CD14-positive monocyte (primary cell): Measurements from ENCODE around the gene TAF4. TPM values are rescaled to one million over a fixed set of nuclear protein-coding genes. Genes with fewer than 3 reads are reported as not detected.

ENCODE experiments used
- DNase-seq, 3 donors: peaks; one replicate each; pipeline ENCODE4 v3.0.0-alpha.2; 2011 to 2022
- H2AFZ ChIP-seq: 2 replicates; pipeline ENCODE4 v1.6.0; 2012; ENCODE audit warnings: mild to moderate bottlenecking, low read depth, low read length, inconsistent platforms; ENCODE audit not compliant: insufficient read depth, poor library complexity, severe bottlenecking
- H3K27ac ChIP-seq, 2 donors: 1 replicate in 1 of 2; 2 replicates in 1 of 2; pipeline ENCODE4 v1.5.1; 2012 to 2013; ENCODE audit warnings: low read length in 2 of 2, control low read depth in 1 of 2, inconsistent platforms in 1 of 2, low read depth in 1 of 2, mild to moderate bottlenecking in 1 of 2
- H3K27me3 ChIP-seq, 2 donors: one replicate each; pipeline versions ENCODE4 v1.6.0 to v1.6.1; 2011 to 2013; ENCODE audit warnings: low read length in 2 of 2; ENCODE audit not compliant: control insufficient read depth in 2 of 2, insufficient read depth in 2 of 2
- H3K36me3 ChIP-seq, 2 donors: replicated peaks in 1 of 2; 1 replicate in 1 of 2; 2 replicates in 1 of 2; pipeline versions ENCODE4 v1.5.1 to v1.6.1; 2012 to 2013; ENCODE audit warnings: low read length in 2 of 2, control low read depth in 1 of 2, inconsistent platforms in 1 of 2, mild to moderate bottlenecking in 1 of 2; ENCODE audit not compliant: insufficient read depth in 2 of 2, control insufficient read depth in 1 of 2
- H3K4me1 ChIP-seq, 2 donors: 1 replicate in 1 of 2; 2 replicates in 1 of 2; pipeline versions ENCODE4 v1.5.1 to v1.6.1; 2012 to 2013; ENCODE audit warnings: low read length in 2 of 2, control low read depth in 1 of 2, inconsistent platforms in 1 of 2, mild to moderate bottlenecking in 1 of 2, moderate library complexity in 1 of 2; ENCODE audit not compliant: insufficient read depth in 2 of 2, control insufficient read depth in 1 of 2
- H3K4me2 ChIP-seq: replicated peaks from 2 replicates; pipeline ENCODE3; 2012; ENCODE audit warnings: low read length, moderate library complexity, mild to moderate bottlenecking; ENCODE audit not compliant: poor library complexity, severe bottlenecking; ENCODE audit errors: extremely low read depth
- H3K4me3 ChIP-seq, 3 experiments: fragments of 200-600 bp in 1 of 3; sonication (generic) in 1 of 3; replicated peaks in 1 of 3; 1 replicate in 2 of 3; 2 replicates in 1 of 3; pipeline ENCODE4 v1.5.1; 2011 to 2013; ENCODE audit warnings: low read length in 3 of 3, mild to moderate bottlenecking in 3 of 3, control low read depth in 2 of 3, low read depth in 2 of 3, inconsistent platforms in 1 of 3, moderate library complexity in 1 of 3
- H3K79me2 ChIP-seq: 2 replicates; pipeline ENCODE4 v1.6.0; 2012; ENCODE audit warnings: mild to moderate bottlenecking, control low read depth, inconsistent platforms, low read length, moderate library complexity; ENCODE audit not compliant: insufficient read depth
- H3K9ac ChIP-seq: 2 replicates; pipeline ENCODE4 v1.6.0; 2017; ENCODE audit warnings: low read length, mild to moderate bottlenecking; ENCODE audit not compliant: insufficient read depth, poor library complexity, severe bottlenecking
- H3K9me3 ChIP-seq, 2 donors: replicated peaks in 1 of 2; 1 replicate in 1 of 2; 2 replicates in 1 of 2; pipeline versions ENCODE4 v1.5.1 to v1.6.1; 2012 to 2013; ENCODE audit warnings: low read length in 2 of 2, control low read depth in 1 of 2; ENCODE audit not compliant: control insufficient read depth in 1 of 2, insufficient read depth in 1 of 2
- H4K20me1 ChIP-seq: 2 replicates; pipeline ENCODE4 v1.6.0; 2012; ENCODE audit warnings: mild to moderate bottlenecking, low read length, control low read depth, moderate library complexity; ENCODE audit not compliant: insufficient read depth
- H3K27ac Mint-ChIP-seq, 7 donors: one replicate each; pipeline ENCODE4 v1.8.0; 2020; ENCODE audit warnings: mild to moderate bottlenecking in 7 of 7, mixed read lengths in 7 of 7, moderate library complexity in 6 of 7, inconsistent platforms in 2 of 7
- H3K27me3 Mint-ChIP-seq, 3 donors: one replicate each; pipeline ENCODE4 v1.8.0; 2021 to 2022; ENCODE audit warnings: low read depth in 3 of 3, mild to moderate bottlenecking in 3 of 3, mixed read lengths in 3 of 3, moderate library complexity in 3 of 3, inconsistent platforms in 1 of 3
- H3K36me3 Mint-ChIP-seq, 2 donors: one replicate each; pipeline ENCODE4 v1.8.0; 2020; ENCODE audit warnings: mixed read lengths in 2 of 2, inconsistent platforms in 1 of 2, mild to moderate bottlenecking in 1 of 2
- H3K4me1 Mint-ChIP-seq: one replicate; pipeline ENCODE4 v1.8.0; 2020; ENCODE audit warnings: mild to moderate bottlenecking, mixed read lengths
- H3K4me3 Mint-ChIP-seq, 2 donors: one replicate each; pipeline ENCODE4 v1.8.0; 2020; ENCODE audit warnings: mild to moderate bottlenecking in 2 of 2, mixed read lengths in 2 of 2, moderate library complexity in 1 of 2
- H3K9me3 Mint-ChIP-seq, 7 donors: one replicate each; pipeline ENCODE4 v1.8.0; 2020 to 2022; ENCODE audit warnings: mixed read lengths in 7 of 7, mild to moderate bottlenecking in 6 of 7, moderate library complexity in 6 of 7, inconsistent platforms in 2 of 7
- WGBS: methylation state at CpG from one replicate; pipeline ENCODE4 v1.1.5; 2013; ENCODE audit warnings: missing lambda C conversion rate; ENCODE audit not compliant: insufficient coverage; 5-methylcytosine and 5-hydroxymethylcytosine counted together
- intact Hi-C, 2 donors: fragments of 100-400 bp; cut with micrococcal nuclease; formaldehyde crosslinking; loops; one replicate each; pipeline versions ENCODE4 v1.15.0 to v1.15.1; 2023
- polyA plus RNA-seq, 3 donors: library from polyadenylated mRNA; depleted of rRNA in 1 of 3; unstranded in 2 of 3; stranded (reverse) in 1 of 3; fragments of 300-500 nt in 2 of 3; fragments of >200 nt in 1 of 3; fragmentation: Illumina TruSeq in 2 of 3; gene quantifications; 1 replicate in 2 of 3; 2 replicates in 1 of 3; pipeline ENCODE4 v1.2.3, GENCODE V29; 2012 to 2021
- TF ChIP-seq, protein P1 (sequence below): fragments of 200-600 bp; IDR thresholded peaks from one replicate; pipeline ENCODE4 v1.8.0; 2022; ENCODE audit warnings: antibody characterized with exemption, mild to moderate bottlenecking

The TAF4 gene
- polyA plus RNA-seq, 3 donors = 0.48 to 14.9 (median 0.99) TPM

DNA sequence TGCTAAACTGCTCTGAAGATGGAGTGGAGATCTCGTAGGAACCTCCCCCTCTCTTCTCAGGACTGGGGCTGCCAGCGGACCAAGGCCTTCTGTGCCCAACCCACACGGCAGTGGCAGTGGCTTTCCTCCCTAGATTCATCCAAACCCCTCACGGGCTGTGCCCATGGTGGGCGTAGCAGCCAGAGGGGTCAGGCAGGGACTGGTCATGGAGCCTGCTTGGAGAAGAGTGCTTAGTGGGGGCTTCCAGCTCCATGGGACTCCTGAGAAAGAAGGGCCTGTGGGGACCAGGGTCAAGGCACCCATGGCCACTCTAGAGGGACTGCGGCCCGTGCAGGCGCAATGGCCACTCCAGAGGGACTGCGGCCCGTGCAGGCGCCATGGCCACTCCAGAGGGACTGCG is 86.6 kb downstream of the TAF4 start:
- H3K4me3 ChIP-seq = no peak overlapping the region
- Mint-ChIP-seq H3K9me3 (peaks cover 3 to 19% (median 10%) of the 10 kb centered on the region in 7 donors), H3K4me1 (peaks cover 9% of the 10 kb centered on the region), H3K36me3 (peaks cover 45 to 79% of the 10 kb centered on the region in 2 donors), H3K27ac (peak overlapping the region in 2 of 7 donors; percentile 7 to 43), H3K4me3 (no peak overlapping the region), H3K27me3 (peaks cover 0 to 1% (median 0%) of the 10 kb centered on the region in 3 donors)
- H3K9me3 ChIP-seq = peaks cover 8 to 51% of the 10 kb centered on the region in 2 donors
- TF ChIP-seq, protein P1, sequence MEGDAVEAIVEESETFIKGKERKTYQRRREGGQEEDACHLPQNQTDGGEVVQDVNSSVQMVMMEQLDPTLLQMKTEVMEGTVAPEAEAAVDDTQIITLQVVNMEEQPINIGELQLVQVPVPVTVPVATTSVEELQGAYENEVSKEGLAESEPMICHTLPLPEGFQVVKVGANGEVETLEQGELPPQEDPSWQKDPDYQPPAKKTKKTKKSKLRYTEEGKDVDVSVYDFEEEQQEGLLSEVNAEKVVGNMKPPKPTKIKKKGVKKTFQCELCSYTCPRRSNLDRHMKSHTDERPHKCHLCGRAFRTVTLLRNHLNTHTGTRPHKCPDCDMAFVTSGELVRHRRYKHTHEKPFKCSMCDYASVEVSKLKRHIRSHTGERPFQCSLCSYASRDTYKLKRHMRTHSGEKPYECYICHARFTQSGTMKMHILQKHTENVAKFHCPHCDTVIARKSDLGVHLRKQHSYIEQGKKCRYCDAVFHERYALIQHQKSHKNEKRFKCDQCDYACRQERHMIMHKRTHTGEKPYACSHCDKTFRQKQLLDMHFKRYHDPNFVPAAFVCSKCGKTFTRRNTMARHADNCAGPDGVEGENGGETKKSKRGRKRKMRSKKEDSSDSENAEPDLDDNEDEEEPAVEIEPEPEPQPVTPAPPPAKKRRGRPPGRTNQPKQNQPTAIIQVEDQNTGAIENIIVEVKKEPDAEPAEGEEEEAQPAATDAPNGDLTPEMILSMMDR = no peak
- H3K9ac ChIP-seq = no peak overlapping the region
- intact Hi-C loops = no loop called here
- H3K4me2 ChIP-seq = no peak overlapping the region
- H3K36me3 ChIP-seq = peaks cover 39 to 62% of the 10 kb centered on the region in 2 donors
- 97% methylated on average over 8 of the region's 12 CpGs for WGBS
- H3K4me1 ChIP-seq = peaks cover 0 to 6% of the 10 kb centered on the region in 2 donors
- H2AFZ ChIP-seq = no peak overlapping the region
- peaks cover 7% of the 10 kb centered on the region for H4K20me1 ChIP-seq
- no peaks in the 10 kb centered on the region for H3K27me3 ChIP-seq
- H3K79me2 ChIP-seq = no peaks in the 10 kb centered on the region
- H3K27ac ChIP-seq = no peak overlapping the region
- no peak for DNase-seq

DNA sequence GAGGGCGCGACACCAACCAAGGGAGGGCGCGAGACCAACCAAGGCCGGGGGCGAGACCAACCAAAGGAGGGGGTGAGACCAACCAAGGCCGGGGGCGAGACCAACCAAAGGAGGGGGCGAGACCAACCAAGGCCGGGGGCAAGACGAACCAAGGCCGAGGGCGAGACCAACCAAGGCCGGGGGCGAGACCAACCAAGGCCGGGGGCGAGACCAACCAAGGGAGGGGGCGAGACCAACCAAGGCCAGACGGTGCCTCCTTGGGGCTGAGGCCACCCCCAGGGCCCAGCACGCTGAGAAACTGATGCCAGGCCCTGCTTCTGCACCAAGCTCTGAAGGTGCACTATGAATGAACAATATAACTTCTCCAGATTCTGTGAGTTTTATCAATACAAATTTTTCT is 87.2 kb downstream of the TAF4 start:
- 97% methylated on average over 15 of the region's 20 CpGs for WGBS
- TF ChIP-seq, protein P1 = no peak
- H3K36me3 ChIP-seq = peaks cover 44 to 68% of the 10 kb centered on the region in 2 donors
- H4K20me1 ChIP-seq = peaks cover 7% of the 10 kb centered on the region
- no peaks in the 10 kb centered on the region for H3K79me2 ChIP-seq
- H3K4me3 Mint-ChIP-seq = no peak overlapping the region
- H2AFZ ChIP-seq = no peak overlapping the region
- peak overlapping the region in 1 of 7 donors; percentile 43 for H3K27ac Mint-ChIP-seq
- H3K27me3 Mint-ChIP-seq = no peaks in the 10 kb centered on the region
- no peak for DNase-seq
- no peak overlapping the region for H3K9ac ChIP-seq
- H3K9me3 Mint-ChIP-seq = peaks cover 3 to 23% (median 11%) of the 10 kb centered on the region in 7 donors
- no peak overlapping the region for H3K4me2 ChIP-seq
- H3K9me3 ChIP-seq = peaks cover 12 to 53% of the 10 kb centered on the region in 2 donors
- H3K4me3 ChIP-seq = no peak overlapping the region
- peaks cover 46 to 81% of the 10 kb centered on the region in 2 donors for H3K36me3 Mint-ChIP-seq
- intact Hi-C loops = no loop called here
- peaks cover 8% of the 10 kb centered on the region for H3K4me1 Mint-ChIP-seq
- no peak overlapping the region for H3K27ac ChIP-seq
- H3K4me1 ChIP-seq = peaks cover 0 to 5% of the 10 kb centered on the region in 2 donors
- no peaks in the 10 kb centered on the region for H3K27me3 ChIP-seq
